Urinary bladder (tissue), 4 donors: ENCODE results near the gene TOM1L1. TPM values are rescaled to one million over a fixed set of nuclear protein-coding genes. Genes with fewer than 3 reads are reported as not detected.
A peak's percentile ranks its signal among the peaks of the same experiment; 100 is the strongest.

Source experiments
- DNase-seq: peaks from one replicate; pipeline ENCODE4 v3.0.0-alpha.2; 2015; ENCODE audit errors: extremely low spot score
- H3K27ac ChIP-seq: one replicate; pipeline ENCODE4 v1.5.1; 2013; ENCODE audit warnings: low read depth, mild to moderate bottlenecking, moderate library complexity
- H3K36me3 ChIP-seq: one replicate; pipeline ENCODE4 v1.6.1; 2013; ENCODE audit warnings: mild to moderate bottlenecking, moderate library complexity; ENCODE audit not compliant: insufficient read depth
- H3K4me1 ChIP-seq: one replicate; pipeline ENCODE4 v1.6.1; 2013; ENCODE audit warnings: mild to moderate bottlenecking, moderate library complexity; ENCODE audit not compliant: insufficient read depth
- H3K4me3 ChIP-seq: one replicate; pipeline ENCODE4 v1.5.1; 2013; ENCODE audit warnings: low read depth, low read length
- WGBS: extraction: QIAGEN DNeasy Blood & Tissue Kit; methylation state at CpG from one replicate; pipeline ENCODE4 v1.1.7; 2013; 5-methylcytosine and 5-hydroxymethylcytosine counted together
- polyA plus RNA-seq: library from polyadenylated mRNA; stranded (reverse); fragments of 200-250 nt; gene quantifications from one replicate; pipeline ENCODE4 v1.2.3, GENCODE V29; 2013
- total RNA-seq: library from RNA; depleted of rRNA; stranded (reverse); fragments of >200 nt; gene quantifications from one replicate; pipeline ENCODE4 v1.2.3, GENCODE V29; 2014
- donor health status: healthy with polysubstance abuse.
- donor health status: healthy.

Gene TOM1L1
- total and polyA plus RNA-seq, 2 donors, result 11.1 to 25.0 TPM

DNA sequence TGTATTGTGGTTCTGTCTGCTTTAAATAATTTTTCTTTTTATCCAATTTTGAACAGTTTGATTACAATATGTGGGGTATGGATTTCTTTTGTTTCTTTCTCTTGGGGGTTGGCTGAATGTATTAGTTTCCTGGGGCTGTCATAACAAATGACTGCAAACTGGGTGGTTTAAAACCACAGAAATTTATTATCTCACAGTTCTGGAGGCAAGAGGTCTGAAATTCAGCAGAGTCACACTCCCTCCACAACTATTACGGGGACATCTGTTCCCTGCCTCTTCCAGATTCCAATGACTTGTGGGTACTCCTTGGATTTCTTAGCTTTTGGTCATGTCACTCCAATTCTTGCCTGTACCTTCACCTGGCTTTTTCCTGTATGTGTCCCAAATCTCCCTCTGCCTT is 44.1 kb downstream of the TOM1L1 start:
- H3K27ac ChIP-seq, result no peak overlapping the region
- DNase-seq, result no peak
- 83% methylated on average over 1 of the region's 1 CpG for WGBS
- H3K36me3 ChIP-seq, result no peaks in the 10 kb centered on the region
- H3K4me3 ChIP-seq, result no peak overlapping the region
- no peaks in the 10 kb centered on the region for H3K4me1 ChIP-seq

DNA sequence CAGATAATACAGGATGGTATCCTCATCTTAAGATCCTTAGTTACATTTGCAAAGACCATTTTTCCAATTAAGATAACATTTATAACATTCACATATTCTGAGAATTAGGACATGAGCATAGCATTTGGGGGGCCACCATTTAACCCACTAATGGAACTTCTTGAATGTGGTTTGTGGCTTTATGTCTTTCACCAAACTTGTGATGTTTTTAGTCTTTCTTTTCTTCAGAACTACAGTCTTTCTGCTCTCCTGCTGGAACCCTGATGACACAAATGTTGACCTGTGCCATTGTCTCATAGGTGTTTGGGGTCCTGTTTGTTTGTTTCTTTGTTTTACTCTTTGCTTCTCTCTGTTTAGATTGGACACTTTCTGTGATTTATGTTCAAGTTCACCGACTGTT is 44.6 kb downstream of the TOM1L1 start:
- Histone ChIP-seq H3K27ac (no peak overlapping the region), H3K36me3 (no peaks in the 10 kb centered on the region), H3K4me3 (no peak overlapping the region), H3K4me1 (no peaks in the 10 kb centered on the region)
- WGBS, result 64% methylated on average over 1 of the region's 1 CpG
- no peak for DNase-seq

DNA sequence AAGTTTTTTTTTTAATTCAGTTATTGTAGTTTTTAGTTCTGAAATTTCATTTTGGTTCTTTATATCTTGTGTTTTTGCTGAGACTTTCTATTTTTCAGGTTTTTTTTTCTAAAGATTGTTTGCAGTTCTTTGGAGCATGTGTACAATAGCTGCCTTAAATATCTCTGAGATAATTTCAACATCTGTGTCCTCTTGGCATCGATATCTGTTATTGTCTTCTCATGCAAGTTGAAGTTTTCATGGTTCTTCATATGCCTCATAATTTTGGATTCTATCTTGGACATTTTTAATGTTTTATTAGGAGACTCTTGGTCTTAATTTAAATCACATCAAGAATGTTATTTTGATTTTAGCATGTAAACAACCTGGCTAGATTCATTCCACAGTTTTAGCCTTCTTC is 45.0 kb downstream of the TOM1L1 start:
- Histone ChIP-seq H3K4me1 (no peaks in the 10 kb centered on the region), H3K4me3 (no peak overlapping the region), H3K27ac (no peak overlapping the region), H3K36me3 (no peaks in the 10 kb centered on the region)
- no peak for DNase-seq
- WGBS, result 88% methylated on average over 1 of the region's 1 CpG

DNA sequence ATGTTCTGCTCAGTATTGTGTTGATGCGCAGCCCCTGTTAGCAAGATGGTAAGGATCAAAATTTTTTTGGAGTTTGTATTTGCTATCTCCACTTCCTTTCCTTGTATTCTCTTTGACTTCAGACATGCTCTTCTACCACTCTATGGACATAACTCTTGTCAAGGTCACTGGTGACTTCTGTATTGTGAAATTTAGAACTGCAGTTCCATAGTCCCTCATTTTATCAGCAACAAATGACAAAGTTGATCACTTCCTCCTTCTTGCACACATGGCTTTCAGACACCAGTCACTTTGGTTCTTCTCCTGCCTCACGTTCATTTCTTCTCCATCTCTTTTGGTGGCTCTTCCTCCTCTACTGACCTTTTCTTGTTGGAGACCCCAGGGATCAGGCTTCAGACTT is 46.7 kb downstream of the TOM1L1 start:
- DNase-seq, result no peak
- WGBS, result 97% methylated on average over 2 of the region's 2 CpGs
- H3K4me3 ChIP-seq, result no peak overlapping the region
- H3K4me1 ChIP-seq, result no peaks in the 10 kb centered on the region
- H3K36me3 ChIP-seq, result no peaks in the 10 kb centered on the region
- no peak overlapping the region for H3K27ac ChIP-seq

DNA sequence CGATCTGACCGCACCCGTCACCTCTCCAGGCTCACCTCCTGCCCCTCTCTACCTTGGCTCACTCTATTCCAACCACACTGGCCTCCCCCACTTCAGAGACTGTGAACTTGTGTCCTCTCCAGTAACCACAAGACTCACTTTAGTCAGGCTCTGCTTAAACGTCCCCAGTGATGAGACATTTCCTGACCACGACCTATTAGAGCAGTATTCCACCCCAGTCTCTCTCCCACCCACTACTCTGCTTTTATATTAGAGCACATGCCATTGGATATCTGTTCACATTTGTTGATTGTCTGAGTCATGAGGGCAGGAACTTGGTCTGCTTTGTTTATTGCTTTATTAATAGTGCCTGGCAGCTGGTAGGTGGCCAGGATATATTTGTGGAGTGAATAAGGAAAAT is 47.7 kb downstream of the TOM1L1 start:
- H3K4me3 ChIP-seq, result no peak overlapping the region
- H3K36me3 ChIP-seq, result peaks cover 1% of the 10 kb centered on the region
- H3K27ac ChIP-seq, result no peak overlapping the region
- H3K4me1 ChIP-seq, result no peaks in the 10 kb centered on the region
- WGBS, result 78% methylated on average over 5 of the region's 5 CpGs
- no peak for DNase-seq

DNA sequence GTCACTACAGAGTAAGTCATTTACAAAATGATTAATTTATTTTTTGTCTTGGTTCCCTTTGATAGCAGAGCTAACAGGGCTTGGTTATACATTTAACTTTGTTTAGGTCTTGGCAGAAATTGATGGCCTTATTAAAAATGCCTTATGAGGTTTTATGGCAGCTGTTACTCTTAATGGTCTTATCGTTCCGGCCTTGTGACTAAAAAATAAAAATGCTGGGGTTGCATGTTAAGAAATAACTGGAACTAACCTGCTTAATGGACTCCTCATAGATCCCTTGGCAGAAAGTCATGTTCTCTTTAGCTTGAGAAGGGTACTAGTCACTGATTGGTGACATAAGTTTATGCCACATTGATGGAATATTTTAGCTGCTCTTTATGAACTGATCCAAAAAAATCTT is 49.5 kb downstream of the TOM1L1 start:
- Histone ChIP-seq H3K27ac (no peak overlapping the region), H3K36me3 (peaks cover 2% of the 10 kb centered on the region), H3K4me3 (no peak overlapping the region), H3K4me1 (no peaks in the 10 kb centered on the region)
- 78% methylated on average over 2 of the region's 2 CpGs for WGBS
- DNase-seq, result no peak

DNA sequence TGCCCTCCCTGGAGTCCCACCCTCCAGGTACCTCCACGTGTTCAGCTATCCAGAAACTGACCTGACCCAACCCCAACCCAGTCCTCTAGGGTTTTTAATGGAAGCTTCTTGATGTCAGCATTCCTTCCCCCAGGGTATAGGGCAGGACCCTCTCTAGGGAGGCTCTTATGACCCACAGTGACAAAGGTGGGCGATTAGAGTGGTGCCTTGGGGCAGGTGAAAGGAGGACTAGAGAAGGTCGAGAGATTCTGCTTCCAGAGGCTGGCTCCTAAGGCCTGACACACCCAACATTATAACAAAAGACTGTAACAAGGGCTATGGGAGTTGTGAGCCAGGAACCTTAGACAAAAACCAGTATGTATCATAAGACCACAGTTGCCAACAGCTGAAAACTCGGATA is 50.6 kb downstream of the TOM1L1 start:
- Histone ChIP-seq H3K36me3 (peaks cover 2% of the 10 kb centered on the region), H3K4me1 (no peaks in the 10 kb centered on the region), H3K27ac (no peak overlapping the region), H3K4me3 (no peak overlapping the region)
- no peak for DNase-seq
- WGBS, result 88% methylated on average over 4 of the region's 4 CpGs

DNA sequence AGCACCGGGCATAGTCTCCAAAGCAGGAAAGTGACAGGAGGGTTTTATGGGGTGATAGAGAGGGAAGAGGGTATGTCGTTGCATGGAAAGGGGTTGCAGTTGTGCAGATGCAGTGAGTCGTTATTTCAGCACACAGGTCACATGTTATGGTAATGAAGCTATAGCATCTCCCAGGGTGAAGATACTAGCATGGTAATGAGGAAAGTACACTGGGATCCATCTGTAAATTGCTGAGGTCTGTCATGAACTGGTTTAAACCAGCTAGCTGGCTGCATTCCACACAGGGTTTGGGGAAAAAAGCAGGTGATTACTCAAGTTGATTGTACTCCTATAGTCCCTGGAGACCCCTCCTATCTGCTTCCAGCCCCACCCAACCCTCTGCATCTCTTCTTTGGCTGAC is 56.1 kb downstream of the TOM1L1 start:
- Histone ChIP-seq H3K27ac (no peak overlapping the region), H3K4me3 (no peak overlapping the region), H3K4me1 (no peaks in the 10 kb centered on the region), H3K36me3 (peaks cover 7% of the 10 kb centered on the region)
- no peak for DNase-seq
- 29% methylated on average over 3 of the region's 3 CpGs for WGBS

DNA sequence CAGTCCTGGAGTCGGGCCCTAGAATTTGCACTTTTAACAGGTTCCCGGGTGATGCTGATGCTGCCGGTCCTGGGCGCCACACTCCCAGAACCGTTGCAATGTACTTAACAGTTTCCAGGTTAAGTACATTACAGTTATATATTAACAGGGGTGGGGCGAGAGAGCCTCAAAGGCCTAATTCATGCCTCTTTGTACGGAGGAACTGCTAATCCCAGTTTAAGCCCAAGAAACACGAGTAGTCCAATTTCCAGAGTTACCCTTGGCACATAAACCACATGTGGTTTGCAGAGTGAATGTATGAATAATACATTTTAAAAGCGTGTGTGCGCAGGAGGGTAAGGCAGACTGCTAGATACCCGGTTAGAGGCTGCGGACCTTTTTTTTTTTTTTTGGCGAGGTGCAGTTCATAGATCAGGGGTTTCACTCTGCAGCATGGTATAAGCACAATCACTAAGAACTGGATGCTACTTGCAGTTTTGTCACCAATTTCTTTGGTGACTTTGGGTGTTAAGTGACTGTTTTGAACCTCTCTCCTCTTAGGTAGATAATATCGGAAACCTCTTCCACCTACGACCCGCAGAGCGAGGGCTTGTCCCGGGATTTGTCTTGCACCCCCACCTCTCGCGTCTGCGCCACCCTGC is 67.1 kb downstream of the TOM1L1 start:
- no peaks in the 10 kb centered on the region for H3K36me3 ChIP-seq
- WGBS, result 1% methylated on average over 21 of the region's 21 CpGs
- no peaks in the 10 kb centered on the region for H3K4me1 ChIP-seq
- no peak overlapping the region for H3K27ac ChIP-seq
- no peak for DNase-seq
- peak overlapping the region; percentile 87 for H3K4me3 ChIP-seq

DNA sequence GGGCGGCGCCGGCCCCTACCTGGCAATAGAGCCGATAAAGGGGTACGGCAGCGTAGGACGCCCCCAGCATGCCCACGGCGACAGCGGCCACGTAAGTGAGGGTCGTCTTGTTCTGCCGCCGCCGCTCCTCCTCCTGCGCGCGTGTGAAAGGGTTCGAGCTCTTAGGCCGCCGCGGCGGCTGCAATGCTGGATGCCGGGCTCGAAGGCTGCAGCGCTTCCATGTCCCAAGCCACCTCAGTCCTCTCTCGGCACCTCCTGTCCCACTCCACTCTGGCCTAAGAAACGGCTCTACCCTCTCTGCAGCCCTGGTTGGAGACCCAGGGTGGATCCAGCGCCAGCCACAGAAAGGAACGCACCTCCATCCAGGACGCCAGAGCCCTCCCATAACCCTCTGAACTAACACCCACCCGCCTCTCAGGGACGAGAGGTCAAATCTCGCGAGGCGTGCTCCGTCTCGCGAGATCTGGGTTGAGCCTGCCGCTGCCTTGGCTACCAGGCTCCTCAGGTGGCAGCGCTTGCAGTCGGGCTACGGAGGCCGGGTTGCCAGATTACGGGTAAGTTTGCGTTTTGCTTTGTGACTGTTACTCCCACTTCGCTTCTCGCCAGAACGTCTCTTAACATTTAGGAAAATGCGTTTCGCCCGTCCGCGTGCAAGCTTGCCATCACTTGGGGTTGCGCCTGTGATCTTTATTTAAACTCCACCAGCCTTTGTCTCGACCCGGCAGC is 67.8 kb downstream of the TOM1L1 start, which contains the start of the genes COX11 and STXBP4:
Gene COX11 (minus strand): TSS at position 393 of the 726 bp plus-strand sequence. CDS start 8 bp downstream, at position 385.
Gene STXBP4 (plus strand): TSS at position 504 of the 726 bp plus-strand sequence. CDS start 17,455 bp downstream, outside the sequence.
- Histone ChIP-seq H3K4me3 (peak within 1 kb of the TSS; percentile 87), H3K4me1 (no peaks in the 10 kb centered on the region), H3K36me3 (no peaks in the 10 kb centered on the region), H3K27ac (peak within 1 kb of the TSS; percentile 77)
- peak; percentile 87 for DNase-seq
- under 1% methylated on average over 57 of the region's 57 CpGs for WGBS

DNA sequence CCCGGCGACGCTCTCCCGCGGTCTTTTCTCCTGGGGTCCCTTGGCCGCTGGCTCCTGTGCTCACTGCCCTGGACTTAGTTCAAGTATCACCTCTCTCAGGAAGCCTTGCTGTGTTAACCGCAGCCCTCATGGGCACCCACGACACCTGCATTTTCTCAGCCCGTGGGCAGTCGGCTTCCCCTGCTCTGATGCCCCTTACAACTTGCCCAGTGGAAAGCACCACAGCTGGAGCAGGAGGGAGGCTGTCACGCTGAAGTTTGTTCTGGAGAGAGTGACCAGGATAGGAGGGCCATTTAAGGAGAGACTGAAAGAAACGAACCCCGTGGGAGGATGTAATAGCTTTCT is 68.3 kb downstream of the TOM1L1 start:
- H3K36me3 ChIP-seq, result no peaks in the 10 kb centered on the region
- no peaks in the 10 kb centered on the region for H3K4me1 ChIP-seq
- peak overlapping the region; percentile 87 for H3K4me3 ChIP-seq
- peak overlapping the region; percentile 77 for H3K27ac ChIP-seq
- under 1% methylated on average over 13 of the region's 13 CpGs for WGBS
- peak; percentile 7 for DNase-seq

DNA sequence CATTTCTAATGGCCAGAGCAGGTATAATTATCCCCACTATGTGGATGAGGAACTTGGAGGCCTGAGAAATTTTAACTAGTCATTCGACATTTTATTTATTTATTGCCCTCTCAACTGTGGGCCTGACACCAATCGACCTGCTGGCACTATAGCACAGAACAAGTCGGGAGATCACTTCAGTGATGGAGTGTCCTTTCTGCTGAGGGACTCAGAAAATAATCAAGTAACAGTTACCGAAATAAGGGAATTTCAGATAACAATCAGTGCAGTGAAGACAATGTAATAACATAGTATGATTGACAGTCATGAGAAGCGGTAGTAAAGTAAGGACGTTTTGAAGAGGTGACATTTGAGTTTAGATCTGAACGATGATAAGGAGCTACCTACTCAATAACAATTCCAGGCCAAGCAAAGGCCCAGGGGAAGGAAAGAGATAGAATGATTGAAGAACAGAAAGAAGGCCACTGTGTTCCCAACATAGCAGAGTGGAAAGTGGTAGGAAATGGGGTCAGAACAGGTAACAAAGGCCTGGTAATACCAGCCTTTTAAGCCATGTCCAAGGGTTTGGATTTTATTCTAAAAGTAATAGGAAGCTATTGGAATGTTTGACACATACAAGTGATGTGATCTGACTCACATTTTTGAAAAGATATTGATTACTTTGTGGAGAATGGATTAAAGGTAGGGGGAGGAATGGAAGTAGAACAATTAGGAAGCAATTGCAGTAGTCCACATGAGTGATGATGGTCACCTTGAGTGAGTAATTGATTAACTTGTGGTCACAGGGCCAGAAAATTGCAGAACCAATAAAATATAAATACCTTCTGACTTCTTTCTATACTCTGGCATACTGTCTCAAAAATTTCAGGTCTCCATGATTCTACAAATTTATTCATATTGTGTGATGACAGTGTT is 69.3 kb downstream of the TOM1L1 start:
- H3K36me3 ChIP-seq, result no peaks in the 10 kb centered on the region
- no peaks in the 10 kb centered on the region for H3K4me1 ChIP-seq
- H3K4me3 ChIP-seq, result no peak overlapping the region
- no peak overlapping the region for H3K27ac ChIP-seq
- WGBS, result 50% methylated on average over 7 of the region's 7 CpGs
- DNase-seq, result no peak

DNA sequence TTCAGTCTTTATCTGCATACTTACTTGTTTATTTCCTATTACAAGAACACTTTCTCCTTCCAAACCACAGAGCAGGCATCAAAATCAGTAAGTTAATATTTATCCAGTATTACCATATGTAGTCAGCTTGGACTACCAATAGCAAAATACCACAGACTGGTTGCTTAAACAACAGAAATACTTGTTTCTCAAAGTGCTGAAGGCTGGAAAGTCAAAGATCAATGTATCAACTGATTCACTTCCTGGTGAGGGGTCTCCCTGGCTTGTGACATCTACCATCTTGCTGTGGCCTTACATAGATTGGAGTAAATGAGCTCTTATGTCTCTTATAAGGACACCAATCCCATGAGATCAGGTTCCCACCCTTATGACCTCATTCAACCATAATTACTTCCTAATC is 70.5 kb downstream of the TOM1L1 start:
- Histone ChIP-seq H3K4me3 (no peak overlapping the region), H3K4me1 (no peaks in the 10 kb centered on the region), H3K36me3 (no peaks in the 10 kb centered on the region), H3K27ac (no peak overlapping the region)
- no peak for DNase-seq
